Right lobe of liver (tissue), 6 donors: ENCODE data around the gene DKC1. TPM values are rescaled to one million over a fixed set of nuclear protein-coding genes. Genes with fewer than 3 reads are reported as not detected.

Source experiments
- ATAC-seq, 4 donors: fragments of 200-7000 bp; cut with Tn5 transposase; one replicate each; pipeline ENCODE4 v1.9.1; 2020; ENCODE audit warnings: mild to moderate bottlenecking in 4 of 4, moderate library complexity in 4 of 4
- DNase-seq, 3 donors: peaks; one replicate each; pipeline ENCODE4 v3.0.0-alpha.2; 2020
- H3K27ac ChIP-seq, 3 donors: fragments of 200-600 bp; one replicate each; pipeline ENCODE4 v1.8.0; 2022
- H3K27me3 ChIP-seq, 2 donors: fragments of 200-600 bp; one replicate each; pipeline ENCODE4 v1.8.0; 2022
- H3K36me3 ChIP-seq, 4 donors: fragments of 200-600 bp; sonication (generic) in 1 of 4; one replicate each; pipeline versions ENCODE4 v1.5.1 to v1.8.0; 2017 to 2022; ENCODE audit warnings: control low read depth in 1 of 4
- H3K4me1 ChIP-seq, 4 donors: fragments of 200-600 bp; sonication (generic) in 1 of 4; one replicate each; pipeline versions ENCODE4 v1.5.1 to v1.8.0; 2017 to 2022; ENCODE audit warnings: control low read depth in 1 of 4
- H3K4me3 ChIP-seq, 3 donors: fragments of 200-600 bp; one replicate each; pipeline ENCODE4 v1.8.0; 2022
- H3K9me3 ChIP-seq, 4 donors: fragments of 200-600 bp; sonication (generic) in 1 of 4; one replicate each; pipeline versions ENCODE4 v1.5.1 to v1.8.0; 2017 to 2022; ENCODE audit warnings: control low read depth in 1 of 4
- POLR2A ChIP-seq: fragments of 450-650 bp; IDR thresholded peaks from one replicate; pipeline ENCODE4 v1.6.1; 2017; ENCODE audit warnings: antibody characterized with exemption, mild to moderate bottlenecking
- WGBS: methylation state at CpG from one replicate; pipeline ENCODE4 v1.1.6; 2018; ENCODE audit warnings: low coverage, low lambda C conversion rate; ENCODE audit not compliant: insufficient coverage; ENCODE audit errors: missing lambda C conversion rate; 5-methylcytosine and 5-hydroxymethylcytosine counted together
- intact Hi-C, 2 donors: fragments of 100-400 bp; cut with DNase I; formaldehyde crosslinking; loops; one replicate each; pipeline versions ENCODE4 v1.11.2 to v1.14.1; 2022
- total RNA-seq, 6 experiments: library from RNA; depleted of rRNA in 2 of 6; stranded (reverse); fragments of >200 nt in 2 of 6; fragmentation: NEBNext Ultra II Directional in 3 of 6; extraction: Animal tissue kit (Norgen Biotek cat#: 25700) in 3 of 6; gene quantifications; one replicate each; pipeline versions ENCODE4 v1.1.0 to v1.2.4, GENCODE V29; 2016 to 2023
- TF ChIP-seq, protein P1 (sequence below), 4 donors: fragments of 200-600 bp in 3 of 4; fragments of 450-650 bp in 1 of 4; IDR thresholded peaks; one replicate each; pipeline versions ENCODE4 v1.5.1 to v1.8.0; 2016 to 2022; ENCODE audit warnings: antibody characterized with exemption in 4 of 4, mild to moderate bottlenecking in 2 of 4
- donor health status: DM: no; HTN: yes; CAD: no.
- donor health status: DM: no; HTN: no; CAD: no.
- donor health status: DM: no; HTN: no; CAD: no.
- donor health status: DM: no; HTN: yes; CAD: no.
- donor health status: DM: no; HTN: yes; CAD: no.

The DKC1 gene
- total RNA-seq, 6 experiments from 2014 or later = 9.7 to 21.2 (median 17.7) TPM

DNA sequence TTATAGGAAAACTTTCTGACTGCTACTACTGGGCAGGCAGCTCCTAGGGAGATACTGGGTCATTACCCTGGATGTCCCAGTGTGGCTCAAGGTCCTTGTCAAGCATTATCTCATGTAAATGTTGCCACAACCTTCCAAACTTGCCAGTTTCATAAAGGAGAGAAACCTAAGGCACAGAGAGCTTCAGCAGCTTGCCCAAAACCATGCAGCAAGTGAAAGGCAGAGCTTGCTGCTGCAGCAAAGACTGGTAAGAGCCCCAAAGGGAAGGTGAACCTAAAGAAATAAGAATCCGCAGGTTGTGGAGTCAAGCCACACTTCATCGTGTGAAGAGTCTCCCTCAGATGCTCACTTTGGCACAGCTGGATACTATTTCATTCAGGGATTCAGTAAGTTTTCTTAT, 40.3 kb downstream of the DKC1 start:
- H3K27ac ChIP-seq = peak overlapping the region in 1 of 3 donors; percentile 56

GRCh38 chrX:154804261-154804956, 41.7 kb downstream of the DKC1 start:
- TF ChIP-seq, protein P1, sequence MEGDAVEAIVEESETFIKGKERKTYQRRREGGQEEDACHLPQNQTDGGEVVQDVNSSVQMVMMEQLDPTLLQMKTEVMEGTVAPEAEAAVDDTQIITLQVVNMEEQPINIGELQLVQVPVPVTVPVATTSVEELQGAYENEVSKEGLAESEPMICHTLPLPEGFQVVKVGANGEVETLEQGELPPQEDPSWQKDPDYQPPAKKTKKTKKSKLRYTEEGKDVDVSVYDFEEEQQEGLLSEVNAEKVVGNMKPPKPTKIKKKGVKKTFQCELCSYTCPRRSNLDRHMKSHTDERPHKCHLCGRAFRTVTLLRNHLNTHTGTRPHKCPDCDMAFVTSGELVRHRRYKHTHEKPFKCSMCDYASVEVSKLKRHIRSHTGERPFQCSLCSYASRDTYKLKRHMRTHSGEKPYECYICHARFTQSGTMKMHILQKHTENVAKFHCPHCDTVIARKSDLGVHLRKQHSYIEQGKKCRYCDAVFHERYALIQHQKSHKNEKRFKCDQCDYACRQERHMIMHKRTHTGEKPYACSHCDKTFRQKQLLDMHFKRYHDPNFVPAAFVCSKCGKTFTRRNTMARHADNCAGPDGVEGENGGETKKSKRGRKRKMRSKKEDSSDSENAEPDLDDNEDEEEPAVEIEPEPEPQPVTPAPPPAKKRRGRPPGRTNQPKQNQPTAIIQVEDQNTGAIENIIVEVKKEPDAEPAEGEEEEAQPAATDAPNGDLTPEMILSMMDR (IDR thresholded peaks at IDR 0.05) = no peak
- TF ChIP-seq POLR2A = no peak
- H3K27ac ChIP-seq = peak overlapping the region; percentile 24 to 61 (median 52)
- no peaks in the 10 kb centered on the region for H3K27me3 ChIP-seq
- WGBS = 17% methylated on average over 7 of the region's 7 CpGs
- H3K4me3 ChIP-seq = peak overlapping the region; percentile 63 to 72 (median 68)
- no peaks in the 10 kb centered on the region for H3K36me3 ChIP-seq
- H3K9me3 ChIP-seq = no peaks in the 10 kb centered on the region
- peaks cover 0 to 25% (median 9%) of the 10 kb centered on the region in 4 donors for H3K4me1 ChIP-seq
- intact Hi-C loops = no loop called here
- DNase-seq = no peak
- no peak for ATAC-seq

More for the DNA sequence above, 40.3 kb downstream of the DKC1 start:
- Histone ChIP-seq H3K27me3 (no peaks in the 10 kb centered on the region), H3K4me3 (no peak overlapping the region), H3K9me3 (no peaks in the 10 kb centered on the region), H3K36me3 (no peaks in the 10 kb centered on the region), H3K4me1 (peaks cover 0 to 31% (median 9%) of the 10 kb centered on the region in 4 donors)
- peak in 2 of 4 donors; percentile 6 to 8 for ATAC-seq
- intact Hi-C loops = no loop called here
- TF ChIP-seq, protein P1 (IDR thresholded peaks at IDR 0.05) = no peak
- no peak for TF ChIP-seq POLR2A
- no peak for DNase-seq
- WGBS = 22% methylated on average over 2 of the region's 2 CpGs

DNA sequence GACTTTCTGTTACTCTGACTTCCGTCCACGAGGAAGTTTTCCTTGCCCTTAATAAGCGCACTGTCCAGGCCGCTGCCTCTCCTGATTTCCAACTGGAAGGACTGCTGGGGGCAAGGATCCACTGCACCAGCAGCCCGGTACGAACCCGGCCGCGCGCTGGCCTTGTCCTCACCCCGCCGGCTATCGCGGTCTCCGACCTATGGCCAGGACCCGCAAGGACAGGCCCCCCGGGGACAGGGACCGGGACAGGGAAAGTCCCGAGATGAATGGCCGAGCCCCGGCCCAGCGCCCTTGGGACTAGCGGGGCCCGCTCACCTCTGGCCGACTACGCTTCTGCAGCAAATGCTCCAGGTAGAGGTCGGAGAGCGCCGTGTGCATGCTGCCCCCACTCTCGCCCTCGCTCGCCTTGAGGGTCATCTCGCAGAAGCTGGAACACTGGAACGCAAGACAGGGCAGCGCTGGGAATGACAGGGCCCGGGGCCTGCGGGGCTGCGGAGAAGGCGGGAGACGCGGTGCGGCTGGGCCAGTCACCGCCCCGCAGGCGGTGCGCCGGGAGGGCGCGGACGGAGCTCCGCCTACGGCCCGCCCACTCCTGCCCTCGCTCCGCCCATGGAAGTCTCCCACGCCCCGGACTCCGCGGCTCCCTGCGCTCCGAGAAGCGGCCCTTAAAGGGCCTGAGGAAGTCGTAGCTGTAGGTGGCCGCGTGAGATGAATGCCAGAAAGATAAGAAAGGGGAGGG, 42.5 kb downstream of the DKC1 start, which contains the start of gene MPP1:
Gene MPP1 (minus strand): TSS at position 529 of the 739 bp plus-strand sequence. CDS start 112 bp downstream, at position 417.
- WGBS = 40% methylated on average over 19 of the region's 65 CpGs
- peak; percentile 94 to 99 (median 98) for ATAC-seq
- peak; percentile 55 for TF ChIP-seq POLR2A
- TF ChIP-seq, protein P1 (IDR thresholded peaks at IDR 0.05) = no peak
- Histone ChIP-seq H3K36me3 (no peaks in the 10 kb centered on the region), H3K4me3 (peak within 1 kb of the TSS; percentile 63 to 72 (median 68)), H3K27me3 (no peaks in the 10 kb centered on the region), H3K9me3 (no peaks in the 10 kb centered on the region), H3K27ac (peak within 1 kb of the TSS; percentile 24 to 61 (median 52)), H3K4me1 (peaks cover 0 to 18% (median 5%) of the 10 kb centered on the region in 4 donors)
- intact Hi-C loops = no loop called here
- peak; percentile 81 to 87 (median 85) for DNase-seq

DNA sequence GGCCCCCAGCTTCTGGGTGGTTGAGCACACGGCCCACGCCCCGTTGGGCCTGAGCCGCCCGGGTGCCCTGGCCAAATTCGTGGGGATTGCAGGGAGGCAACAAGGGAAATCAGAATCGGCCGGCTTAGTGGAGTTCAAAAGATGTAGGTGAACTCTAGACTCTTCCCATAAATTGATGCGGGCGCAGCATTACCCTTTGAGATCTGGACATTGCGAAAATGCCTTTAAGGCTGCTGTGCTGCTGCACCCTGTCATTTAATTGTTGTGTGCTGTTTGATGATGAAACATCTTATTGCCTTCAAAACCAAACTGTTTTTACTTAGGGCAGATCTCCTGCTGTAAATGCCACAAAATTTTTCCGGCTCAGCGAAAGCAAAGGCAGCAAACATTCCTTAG, 43.0 kb downstream of the DKC1 start:
- Histone ChIP-seq H3K9me3 (no peaks in the 10 kb centered on the region), H3K4me1 (peaks cover 0 to 13% (median 2%) of the 10 kb centered on the region in 4 donors), H3K4me3 (peak overlapping the region; percentile 63 to 72 (median 68)), H3K36me3 (no peaks in the 10 kb centered on the region), H3K27me3 (no peaks in the 10 kb centered on the region), H3K27ac (peak overlapping the region in 1 of 3 donors; percentile 7)
- intact Hi-C loops = no loop called here
- TF ChIP-seq, protein P1 (IDR thresholded peaks at IDR 0.05) = no peak
- peak; percentile 43 for TF ChIP-seq POLR2A
- DNase-seq = no peak
- peak; percentile 22 to 58 (median 30) for ATAC-seq
- 30% methylated on average over 13 of the region's 13 CpGs for WGBS
